Measurements from ENCODE around the gene ADAM10. TPM values are rescaled to one million over a fixed set of nuclear protein-coding genes. Genes with fewer than 3 reads are reported as not detected.

The ADAM10 gene
- total and polyA plus RNA-seq, 2 of the 4 experiments (the other 2 are of a cell fraction) = 110 to 185 TPM

DNA sequence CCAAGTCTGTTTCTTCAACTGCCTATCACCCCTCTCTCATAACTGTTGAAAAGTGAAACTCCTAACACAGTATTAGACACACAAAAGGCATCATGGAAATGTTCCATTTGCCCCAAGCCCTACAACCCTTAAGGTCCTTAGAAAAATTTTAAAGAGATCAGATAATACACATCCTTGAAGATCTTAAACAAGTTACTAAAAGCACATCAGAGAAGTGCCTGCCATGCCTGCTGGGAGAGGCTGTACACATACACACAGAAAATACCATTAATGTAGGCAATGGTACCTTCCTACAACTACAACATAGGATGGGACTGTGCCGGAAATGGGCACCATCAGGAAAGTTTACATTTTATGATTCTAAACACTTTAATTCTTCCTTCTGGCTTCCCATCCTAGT is 3.3 kb downstream of the ADAM10 start:
- Histone ChIP-seq H3K14ac (replicated peaks; ENCODE audit: low read depth, low read length) (no peak overlapping the region; the same call in 1 of the 2 replicates), H4K91ac (ENCODE audit: insufficient read depth, low read depth, low read length) (no peak overlapping the region), H3K9ac (ENCODE audit: low read depth, low read length) (peak overlapping the region; percentile 46; the same call in 1 of the 2 replicates), H2BK5ac (ENCODE audit: low read depth, low read length, poor library complexity, severe bottlenecking) (peak overlapping the region; percentile 4), H4K20me1 (ENCODE audit: insufficient read depth, low read length) (peaks cover 54% of the 10 kb centered on the region), H2BK20ac (ENCODE audit: low read depth, low read length) (no peak overlapping the region), H3K4me2 (ENCODE audit: low read depth, low read length) (peak overlapping the region; percentile 68), H3K9me3 (ENCODE audit: control insufficient read depth, insufficient read depth, low read length) (no peaks in the 10 kb centered on the region), H3K36me3 (ENCODE audit: control insufficient read depth, insufficient read depth, low read length) (no peaks in the 10 kb centered on the region), H3K27ac (ENCODE audit: insufficient read depth, low read length) (no peak overlapping the region), H3K18ac (ENCODE audit: low read depth, low read length) (no peak overlapping the region), H2AK9ac (replicated peaks; ENCODE audit: low read depth, low read length, poor library complexity) (no peak overlapping the region), H2BK15ac (ENCODE audit: low read depth, low read length) (no peak overlapping the region), H3K4me3 (ENCODE audit: insufficient read depth, low read depth, low read length) (0 out of 2 replicates have a peak overlapping the region, but pooled peaks have one; percentile 9), H3K56ac (ENCODE audit: extremely low read depth, insufficient read depth, low read length) (no peak overlapping the region), H3K9me1 (ENCODE audit: insufficient read depth, low read length) (peaks cover 10% of the 10 kb centered on the region), H4K8ac (ENCODE audit: low read depth in 2 of 2, low read length in 2 of 2) (no peak overlapping the region), H3K23ac (ENCODE audit: low read depth, low read length) (peak overlapping the region; percentile 53; the same call in 1 of the 2 replicates), H2AFZ (replicated peaks; ENCODE audit: low read length, poor library complexity) (no peak overlapping the region), H3K27me3 (ENCODE audit: control insufficient read depth, insufficient read depth, low read length) (no peaks in the 10 kb centered on the region), H3K4ac (ENCODE audit: low read depth, low read length) (peak overlapping the region; percentile 24; the same call in 1 of the 2 replicates), H2AK5ac (ENCODE audit: low read depth, low read length) (no peak overlapping the region), H3K4me1 (ENCODE audit: control insufficient read depth, insufficient read depth, low read length) (peaks cover 7% of the 10 kb centered on the region), H3K79me1 (ENCODE audit: low read depth in 1 of 2, low read length in 2 of 2) (peaks cover 5 to 39% of the 10 kb centered on the region in 2 experiments; a peak in 2 of 4 replicates), H4K5ac (ENCODE audit: low read depth, low read length) (no peak overlapping the region), H2BK120ac (ENCODE audit: low read depth, low read length) (no peak overlapping the region)
- no TSS peak for BruUV-seq (replicated peaks)
- intact Hi-C loops (cut with micrococcal nuclease) = loop anchor here (5.0 kb wide), 2 partner anchors 119 to 414 kb away; no protein-coding TSS in a partner anchor
- ATAC-seq (ENCODE audit: low read depth) (no peak), DNase-seq (no peak)
- in situ Hi-C loops (cut with MboI; ENCODE audit: low sequenced_read_pairs) = no loop called here
- dilution Hi-C loops (cut with HindIII; ENCODE audit: low sequenced_read_pairs, unreplicated experiment) = no loop called here
- TF ChIP-seq FOS (IDR thresholded peaks at IDR 0.05; ENCODE audit: low read depth, low read length) (no peak), SMC3 (IDR thresholded peaks at IDR 0.05; ENCODE audit: low read depth, low read length) (no peak), CHD1 (IDR thresholded peaks at IDR 0.05; ENCODE audit: low read depth, low read length) (no peak), MAFK (IDR thresholded peaks at IDR 0.05; ENCODE audit: low read depth, low read length) (no peak), RFX5 (IDR thresholded peaks at IDR 0.05; ENCODE audit: low read depth, low read length) (no peak), RAD21 (IDR thresholded peaks at IDR 0.05; ENCODE audit: low read length) (no peak), BHLHE40 (IDR thresholded peaks at IDR 0.05; ENCODE audit: low read depth, low read length) (no peak), POLR2A (IDR thresholded peaks at IDR 0.05; ENCODE audit: low read depth, low read length) (no peak), NFE2L2 (IDR thresholded peaks at IDR 0.05; ENCODE audit: low read depth, low read length) (no peak)
- TF ChIP-seq, protein P1, sequence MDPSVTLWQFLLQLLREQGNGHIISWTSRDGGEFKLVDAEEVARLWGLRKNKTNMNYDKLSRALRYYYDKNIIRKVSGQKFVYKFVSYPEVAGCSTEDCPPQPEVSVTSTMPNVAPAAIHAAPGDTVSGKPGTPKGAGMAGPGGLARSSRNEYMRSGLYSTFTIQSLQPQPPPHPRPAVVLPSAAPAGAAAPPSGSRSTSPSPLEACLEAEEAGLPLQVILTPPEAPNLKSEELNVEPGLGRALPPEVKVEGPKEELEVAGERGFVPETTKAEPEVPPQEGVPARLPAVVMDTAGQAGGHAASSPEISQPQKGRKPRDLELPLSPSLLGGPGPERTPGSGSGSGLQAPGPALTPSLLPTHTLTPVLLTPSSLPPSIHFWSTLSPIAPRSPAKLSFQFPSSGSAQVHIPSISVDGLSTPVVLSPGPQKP (IDR thresholded peaks at IDR 0.05; ENCODE audit: borderline replicate concordance, low read depth, low read length) = no peak
- CTCF ChIA-PET = interaction anchor here (1.3 kb wide), 1 partner anchor 518 kb away, joined by 4 read pairs; no protein-coding TSS in a partner anchor
- POLR2A ChIA-PET (ENCODE audit: unreplicated experiment) = no interaction called here
- no CpG with 5 or more reads among the region's 1 CpG for WGBS, 2 experiments (ENCODE audit: extremely low coverage in 2 of 2, insufficient read length in 1 of 2)
